ENCODE results near the gene OAS2.
"Not testable (repeated sequence)": the region's sequence is repeated elsewhere in the genome, so short reads cannot be mapped to it uniquely, and the experiment has no call there.

Gene OAS2

DNA sequence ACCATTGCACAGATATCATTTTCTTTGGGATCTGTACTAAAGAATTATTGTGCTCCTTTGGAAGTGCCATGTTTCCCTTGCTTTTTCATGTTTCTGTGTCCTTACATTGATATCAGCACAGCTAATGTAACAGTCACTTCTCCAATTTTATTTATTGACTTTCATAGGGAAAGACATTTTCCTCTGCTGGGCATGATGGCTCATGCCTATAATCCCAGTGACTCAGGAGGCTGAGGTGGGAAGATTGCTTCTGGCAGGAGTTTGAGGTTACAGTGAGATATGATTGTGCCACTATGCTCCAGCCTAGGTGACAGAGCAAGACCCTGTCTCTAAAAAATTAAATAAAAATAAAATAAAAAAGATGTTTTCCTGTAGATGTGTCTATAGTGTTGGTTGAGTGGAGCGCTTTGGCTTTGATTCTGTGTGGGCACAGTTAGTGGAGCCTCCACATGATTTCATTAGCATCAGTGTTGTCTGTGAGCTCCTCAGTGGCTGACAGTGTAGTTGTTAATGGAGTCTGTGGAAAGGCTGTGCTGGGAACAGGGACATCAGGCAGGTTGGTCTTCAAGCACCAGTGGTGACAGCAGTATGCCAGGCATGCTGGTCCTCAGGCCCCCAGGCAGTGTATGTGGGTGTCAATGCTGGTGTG, 7.4 kb downstream of the OAS2 start:
- H3K27me3 Mint-ChIP-seq: no peaks in the 10 kb centered on the region
- DNase-seq (ENCODE audit: low spot score in 2 of 2) (no peak), ATAC-seq (ENCODE audit: low read depth) (no peak)
- H3K36me3 Mint-ChIP-seq: peaks cover 47% of the 10 kb centered on the region
- peaks cover 32% of the 10 kb centered on the region for H3K4me1 Mint-ChIP-seq
- no peak overlapping the region for H3K4me3 Mint-ChIP-seq
- H3K27ac Mint-ChIP-seq: peak overlapping the region; percentile 41
- H3K9me3 Mint-ChIP-seq: peaks cover 11% of the 10 kb centered on the region

- Mint-ChIP-seq H3K4me3 (no peak overlapping the region), H3K9me3 (peaks cover 11% of the 10 kb centered on the region), H3K4me1 (peaks cover 27% of the 10 kb centered on the region), H3K36me3 (peaks cover 52% of the 10 kb centered on the region), H3K27ac (peak overlapping the region; percentile 41), H3K27me3 (no peaks in the 10 kb centered on the region)
- DNase-seq (ENCODE audit: low spot score in 2 of 2) (no peak), ATAC-seq (ENCODE audit: low read depth) (no peak)
Measured at GRCh38 chr12:112986291-112986800, 8.0 kb downstream of the OAS2 start.

GRCh38 chr12:112987561-112987960, 9.2 kb downstream of the OAS2 start:
- peaks cover 16% of the 10 kb centered on the region for H3K4me1 Mint-ChIP-seq
- DNase-seq (ENCODE audit: low spot score in 2 of 2): no peak
- H3K27ac Mint-ChIP-seq: peak overlapping the region; percentile 78
- ATAC-seq (ENCODE audit: low read depth): no peak
- no peak overlapping the region for H3K4me3 Mint-ChIP-seq
- peaks cover 9% of the 10 kb centered on the region for H3K9me3 Mint-ChIP-seq
- H3K27me3 Mint-ChIP-seq: no peaks in the 10 kb centered on the region
- peaks cover 49% of the 10 kb centered on the region for H3K36me3 Mint-ChIP-seq

GRCh38 chr12:112988224-112988623, 9.9 kb downstream of the OAS2 start:
- ATAC-seq (ENCODE audit: low read depth): peak; percentile 51
- Mint-ChIP-seq H3K27me3 (no peaks in the 10 kb centered on the region), H3K4me3 (no peak overlapping the region), H3K27ac (peak overlapping the region; percentile 78), H3K36me3 (peaks cover 45% of the 10 kb centered on the region), H3K4me1 (peaks cover 12% of the 10 kb centered on the region), H3K9me3 (peaks cover 6% of the 10 kb centered on the region)
- no peak for DNase-seq (ENCODE audit: low spot score in 2 of 2)

DNA sequence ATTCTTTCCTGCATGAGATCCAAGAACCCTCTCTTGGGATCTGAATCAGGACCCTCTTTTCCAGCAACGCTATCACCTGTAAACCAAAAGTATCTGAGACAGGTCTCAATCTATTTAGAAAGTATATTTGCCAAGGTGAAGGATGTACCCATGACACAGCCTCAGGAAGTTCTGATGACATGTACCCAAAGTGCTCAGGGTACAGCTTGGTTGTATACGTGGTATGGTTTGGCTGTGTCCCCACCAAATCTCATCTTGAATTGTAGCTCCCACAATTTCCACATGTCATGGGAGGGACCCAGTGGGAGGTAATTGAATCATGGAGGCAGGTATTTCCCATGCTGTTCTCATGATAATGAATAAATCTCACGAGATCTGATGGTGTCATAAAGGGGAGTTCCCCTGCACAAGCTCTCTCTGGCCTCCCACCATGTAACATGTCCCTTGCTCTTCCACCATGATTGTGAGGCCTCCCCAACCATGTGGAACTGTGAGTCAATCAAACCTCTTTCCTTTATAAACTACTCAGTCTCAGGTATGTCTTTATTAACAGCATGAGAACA, 10.6 kb downstream of the OAS2 start:
- H3K9me3 Mint-ChIP-seq; H3K4me1 Mint-ChIP-seq; ATAC-seq (ENCODE audit: low read depth); DNase-seq (ENCODE audit: low spot score in 2 of 2); H3K4me3 Mint-ChIP-seq; H3K27me3 Mint-ChIP-seq: not testable (repeated sequence)
- Mint-ChIP-seq H3K27ac (peak overlapping the region; percentile 78), H3K36me3 (peaks cover 40% of the 10 kb centered on the region)

GRCh38 chr12:112989806-112990205, 11.5 kb downstream of the OAS2 start:
- peaks cover 7% of the 10 kb centered on the region for H3K4me1 Mint-ChIP-seq
- ATAC-seq (ENCODE audit: low read depth): no peak
- H3K27me3 Mint-ChIP-seq: no peaks in the 10 kb centered on the region
- H3K36me3 Mint-ChIP-seq: peaks cover 34% of the 10 kb centered on the region
- H3K4me3 Mint-ChIP-seq: no peak overlapping the region
- H3K9me3 Mint-ChIP-seq: peaks cover 3% of the 10 kb centered on the region
- H3K27ac Mint-ChIP-seq: peak overlapping the region; percentile 22
- no peak for DNase-seq (ENCODE audit: low spot score in 2 of 2)

GRCh38 chr12:112992541-112993398, 14.5 kb downstream of the OAS2 start:
- peak; percentile 62 to 66 for DNase-seq (ENCODE audit: low spot score in 2 of 2)
- Mint-ChIP-seq H3K27me3 (no peaks in the 10 kb centered on the region), H3K36me3 (peaks cover 47% of the 10 kb centered on the region), H3K4me3 (no peak overlapping the region), H3K9me3 (no peaks in the 10 kb centered on the region), H3K4me1 (peaks cover 9% of the 10 kb centered on the region), H3K27ac (no peak overlapping the region)
- ATAC-seq (ENCODE audit: low read depth): peak; percentile 64

DNA sequence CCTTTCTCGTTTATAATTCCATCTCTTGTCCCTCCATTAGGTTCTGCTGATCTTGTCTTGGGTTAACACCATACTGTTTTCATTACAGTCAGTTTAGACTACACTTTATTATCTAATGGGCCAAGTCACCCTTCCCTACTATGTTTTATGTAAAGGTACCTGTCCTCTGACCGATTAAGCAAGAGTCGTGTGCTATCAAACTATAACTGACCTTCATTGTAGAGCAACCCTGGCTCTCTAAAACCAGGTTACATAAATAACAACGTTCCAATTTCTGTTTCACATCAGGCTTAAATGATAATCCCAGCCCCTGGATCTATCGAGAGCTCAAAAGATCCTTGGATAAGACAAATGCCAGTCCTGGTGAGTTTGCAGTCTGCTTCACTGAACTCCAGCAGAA, 16.7 kb downstream of the OAS2 start:
- H3K27ac Mint-ChIP-seq: no peak overlapping the region

DNA sequence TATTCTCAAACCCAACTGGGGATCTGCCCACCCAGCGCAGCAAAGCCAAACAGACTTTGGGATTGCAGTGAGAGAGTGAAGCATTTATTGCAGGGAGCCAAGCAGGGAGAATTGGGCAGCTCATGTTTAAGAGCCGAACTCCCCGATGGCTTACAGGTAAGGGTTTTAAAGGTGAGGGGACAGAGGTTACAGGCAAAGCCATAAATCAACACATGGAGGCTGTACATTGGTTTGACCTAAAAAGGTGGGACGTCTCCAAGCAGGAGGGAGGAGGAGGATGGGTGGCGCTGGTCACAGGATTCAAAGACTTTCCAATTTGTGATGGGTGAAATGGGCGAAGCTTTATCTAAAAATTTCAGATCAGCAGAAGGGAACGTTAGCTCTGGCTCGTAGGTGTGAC, 18.2 kb downstream of the OAS2 start:
- H3K4me3 Mint-ChIP-seq: no peak overlapping the region
- peaks cover 42% of the 10 kb centered on the region for H3K36me3 Mint-ChIP-seq
- no peak overlapping the region for H3K27ac Mint-ChIP-seq
- ATAC-seq (ENCODE audit: low read depth) (no peak), DNase-seq (ENCODE audit: low spot score in 2 of 2) (no peak)
- H3K27me3 Mint-ChIP-seq: no peaks in the 10 kb centered on the region
- no peaks in the 10 kb centered on the region for H3K9me3 Mint-ChIP-seq
- peaks cover 20% of the 10 kb centered on the region for H3K4me1 Mint-ChIP-seq

More for the DNA sequence above, 16.7 kb downstream of the OAS2 start:
- ATAC-seq (ENCODE audit: low read depth) (no peak), DNase-seq (ENCODE audit: low spot score in 2 of 2) (no peak)
- Mint-ChIP-seq H3K36me3 (peaks cover 40% of the 10 kb centered on the region), H3K4me3 (no peak overlapping the region), H3K9me3 (no peaks in the 10 kb centered on the region), H3K27me3 (no peaks in the 10 kb centered on the region), H3K4me1 (peaks cover 17% of the 10 kb centered on the region)

DNA sequence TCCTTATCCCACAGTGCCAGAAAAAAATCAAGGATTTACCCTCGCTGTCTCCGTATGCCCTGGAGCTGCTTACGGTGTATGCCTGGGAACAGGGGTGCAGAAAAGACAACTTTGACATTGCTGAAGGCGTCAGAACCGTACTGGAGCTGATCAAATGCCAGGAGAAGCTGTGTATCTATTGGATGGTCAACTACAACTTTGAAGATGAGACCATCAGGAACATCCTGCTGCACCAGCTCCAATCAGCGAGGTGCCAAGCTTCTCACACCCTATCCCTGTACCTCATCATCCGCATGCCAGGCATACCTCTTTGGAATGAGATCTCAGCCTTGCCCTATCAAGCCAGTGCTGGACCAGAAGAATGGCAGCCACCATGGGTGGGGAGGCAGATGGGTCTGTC, 19.2 kb downstream of the OAS2 start:
- H3K4me1 Mint-ChIP-seq: peaks cover 20% of the 10 kb centered on the region
- no peaks in the 10 kb centered on the region for H3K27me3 Mint-ChIP-seq
- H3K36me3 Mint-ChIP-seq: peaks cover 42% of the 10 kb centered on the region
- no peak overlapping the region for H3K27ac Mint-ChIP-seq
- no peak overlapping the region for H3K4me3 Mint-ChIP-seq
- H3K9me3 Mint-ChIP-seq: no peaks in the 10 kb centered on the region
- ATAC-seq (ENCODE audit: low read depth) (no peak), DNase-seq (ENCODE audit: low spot score in 2 of 2) (no peak)

DNA sequence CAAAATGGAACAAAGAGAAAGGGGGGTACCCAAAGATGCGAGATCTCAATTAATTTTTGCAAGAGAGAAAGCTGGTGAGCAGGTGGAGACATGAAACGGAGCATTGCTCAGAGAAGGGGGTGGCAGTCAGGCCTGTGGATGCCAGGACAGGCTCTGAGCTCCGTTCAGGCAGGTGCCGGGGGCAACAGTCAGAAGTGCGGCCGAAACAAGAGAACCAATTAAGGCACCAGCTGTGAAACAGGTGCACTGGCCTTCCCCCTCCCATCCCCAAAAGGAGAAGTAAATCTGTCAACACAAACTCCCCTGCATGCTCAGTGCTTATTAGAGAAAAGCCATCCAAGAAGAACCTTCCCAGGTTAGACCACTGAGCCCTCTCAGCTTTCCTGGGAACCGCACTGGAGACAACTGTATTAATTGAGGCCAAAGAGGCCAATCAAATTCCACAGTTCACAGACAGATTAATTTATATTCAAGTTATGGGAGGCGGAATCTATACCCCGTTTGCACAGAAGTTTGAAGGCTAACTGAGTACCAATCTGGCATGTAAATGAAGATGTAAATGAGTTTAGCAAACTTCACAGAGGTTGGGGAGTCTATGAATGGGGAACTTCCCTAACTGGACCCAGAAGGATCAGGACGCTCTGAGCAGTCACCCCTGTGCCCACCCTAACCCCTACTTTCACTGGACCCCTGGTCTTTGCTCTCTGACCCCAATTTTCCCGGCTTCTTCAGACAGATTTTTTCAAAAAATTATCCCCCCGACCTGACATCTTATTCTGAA, 20.9 kb downstream of the OAS2 start:
- H3K27ac Mint-ChIP-seq: peak overlapping the region; percentile 78
- DNase-seq (ENCODE audit: low spot score in 2 of 2): peak; percentile 39 to 62
- H3K36me3 Mint-ChIP-seq: peaks cover 49% of the 10 kb centered on the region
- peaks cover 20% of the 10 kb centered on the region for H3K4me1 Mint-ChIP-seq
- H3K9me3 Mint-ChIP-seq: no peaks in the 10 kb centered on the region
- ATAC-seq (ENCODE audit: low read depth): peak; percentile 95
- H3K4me3 Mint-ChIP-seq: peak overlapping the region; percentile 6
- H3K27me3 Mint-ChIP-seq: no peaks in the 10 kb centered on the region

GRCh38 chr12:113000433-113000832, 22.1 kb downstream of the OAS2 start:
- no peak for ATAC-seq (ENCODE audit: low read depth)
- Mint-ChIP-seq H3K36me3 (peaks cover 52% of the 10 kb centered on the region), H3K4me3 (no peak overlapping the region), H3K27me3 (no peaks in the 10 kb centered on the region), H3K4me1 (peaks cover 20% of the 10 kb centered on the region), H3K27ac (peak overlapping the region; percentile 78), H3K9me3 (no peaks in the 10 kb centered on the region)
- DNase-seq (ENCODE audit: low spot score in 2 of 2): no peak

DNA sequence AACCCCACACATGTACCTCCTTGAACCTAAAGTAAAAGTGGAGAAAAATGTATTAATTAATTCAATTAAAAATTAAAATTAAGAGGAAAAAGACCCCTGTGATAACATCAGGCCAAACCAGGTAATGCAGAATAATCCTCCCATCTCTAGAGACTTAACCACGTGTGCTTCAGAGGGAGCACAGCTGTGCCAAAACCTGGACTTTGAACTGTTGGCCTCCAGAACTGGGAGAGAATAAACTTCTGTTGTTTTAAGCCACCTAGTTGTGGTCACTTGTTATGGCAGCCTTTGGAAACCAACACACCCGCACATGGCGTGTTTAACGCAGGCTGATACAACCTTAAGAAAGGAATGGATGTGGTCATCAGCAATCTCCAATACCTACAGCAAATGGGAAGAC, 23.8 kb downstream of the OAS2 start:
- Mint-ChIP-seq H3K4me3 (no peak overlapping the region), H3K9me3 (no peaks in the 10 kb centered on the region), H3K27me3 (no peaks in the 10 kb centered on the region), H3K4me1 (peaks cover 20% of the 10 kb centered on the region), H3K27ac (no peak overlapping the region), H3K36me3 (peaks cover 51% of the 10 kb centered on the region)
- ATAC-seq (ENCODE audit: low read depth) (no peak), DNase-seq (ENCODE audit: low spot score in 2 of 2) (no peak)

Data from memory B cell (primary cell).